WTC11 (cell line): ENCODE data around the gene MAP4. TPM values are rescaled to one million over a fixed set of nuclear protein-coding genes. Genes with fewer than 3 reads are reported as not detected.

Experiments
- ATAC-seq: fragments of 200-7000 bp; cut with Tn5 transposase; 2 replicates; pipeline ENCODE4 v1.10.0; 2021; ENCODE audit warnings: mild to moderate bottlenecking, moderate library complexity
- CTCF ChIA-PET: fragments of 300-600 bp; sonication (Branson Sonifier 250); formaldehyde crosslinking; loops from one replicate; lab custom pipeline; 2021; ENCODE audit warnings: antibody characterized with exemption; lab: Charles Lee
- POLR2A ChIA-PET: fragments of 350-600 bp; sonication (Branson Sonifier 250); formaldehyde crosslinking; loops from one replicate; lab custom pipeline; 2021; ENCODE audit warnings: antibody characterized with exemption; lab: Charles Lee
- DNase-seq: peaks from one replicate; pipeline ENCODE4 v3.0.0; 2021; ENCODE audit warnings: low spot score
- H3K27ac Mint-ChIP-seq: 2 replicates; pipeline ENCODE4 v1.8.0; 2021; ENCODE audit warnings: mixed read lengths
- H3K27me3 Mint-ChIP-seq: 2 replicates; pipeline ENCODE4 v1.8.0; 2021; ENCODE audit warnings: low read depth, mild to moderate bottlenecking, moderate library complexity, mixed read lengths
- H3K36me3 Mint-ChIP-seq: 2 replicates; pipeline ENCODE4 v1.8.0; 2021; ENCODE audit warnings: mixed read lengths
- H3K4me1 Mint-ChIP-seq: 2 replicates; pipeline ENCODE4 v1.8.0; 2022; ENCODE audit warnings: mixed read lengths
- H3K4me3 Mint-ChIP-seq: 2 replicates; pipeline ENCODE4 v1.8.0; 2021; ENCODE audit warnings: mild to moderate bottlenecking, moderate library complexity, mixed read lengths
- H3K9me3 Mint-ChIP-seq: 2 replicates; pipeline ENCODE4 v1.8.0; 2021; ENCODE audit warnings: mixed read lengths
- ATF1 ChIP-seq: sonication (generic); formaldehyde crosslinking; IDR thresholded peaks from 2 replicates; pipeline ENCODE4 v1.8.1; 2023; ENCODE audit warnings: mild to moderate bottlenecking, moderate library complexity, missing genetic modification reagents
- CTCF ChIP-seq: fragments of 200-600 bp; IDR thresholded peaks from 2 replicates; pipeline ENCODE4 v1.8.0; 2022; ENCODE audit warnings: antibody characterized with exemption
- FOXP4 ChIP-seq: sonication (generic); formaldehyde crosslinking; IDR thresholded peaks from 2 replicates; pipeline ENCODE4 v1.8.0; 2022; ENCODE audit warnings: mild to moderate bottlenecking, missing genetic modification reagents
- IRF1 ChIP-seq: sonication (generic); formaldehyde crosslinking; IDR thresholded peaks from 2 replicates; pipeline ENCODE4 v1.8.0; 2023; ENCODE audit warnings: missing genetic modification reagents
- KAT7 ChIP-seq: sonication (generic); formaldehyde crosslinking; IDR thresholded peaks from 2 replicates; pipeline ENCODE4 v1.8.1; 2023; ENCODE audit warnings: missing genetic modification reagents, mild to moderate bottlenecking, borderline replicate concordance
- MYBL2 ChIP-seq: sonication (generic); formaldehyde crosslinking; IDR thresholded peaks from 2 replicates; pipeline ENCODE4 v1.8.1; 2023; ENCODE audit warnings: mild to moderate bottlenecking, moderate library complexity, missing genetic modification reagents
- PRDM15 ChIP-seq: sonication (generic); formaldehyde crosslinking; IDR thresholded peaks from 2 replicates; pipeline ENCODE4 v1.8.0; 2022; ENCODE audit warnings: missing genetic modification reagents
- PREB ChIP-seq: sonication (generic); formaldehyde crosslinking; IDR thresholded peaks from 2 replicates; pipeline ENCODE4 v1.8.1; 2022; ENCODE audit warnings: mild to moderate bottlenecking, missing genetic modification reagents, moderate library complexity, borderline replicate concordance
- PRRX2 ChIP-seq: fragments of 250-450 bp; sonication (Bioruptor Pico); IDR thresholded peaks from 2 replicates; pipeline ENCODE4 v1.8.0; 2021; ENCODE audit warnings: mild to moderate bottlenecking
- RORB ChIP-seq: fragments of 250-450 bp; sonication (Bioruptor Pico); IDR thresholded peaks from 2 replicates; pipeline ENCODE4 v1.9.0; 2021; ENCODE audit warnings: mild to moderate bottlenecking
- SMAD3 ChIP-seq: sonication (generic); formaldehyde crosslinking; IDR thresholded peaks from 2 replicates; pipeline ENCODE4 v1.8.0; 2022; ENCODE audit warnings: missing genetic modification reagents, mild to moderate bottlenecking, borderline replicate concordance
- TEAD1 ChIP-seq: sonication (generic); formaldehyde crosslinking; IDR thresholded peaks from 2 replicates; pipeline ENCODE4 v1.8.0; 2022; ENCODE audit warnings: mild to moderate bottlenecking, missing genetic modification reagents
- USF2 ChIP-seq: sonication (generic); formaldehyde crosslinking; IDR thresholded peaks from 2 replicates; pipeline ENCODE4 v1.8.1; 2023; ENCODE audit warnings: mild to moderate bottlenecking, missing genetic modification reagents, moderate library complexity
- ZNF232 ChIP-seq: sonication (generic); formaldehyde crosslinking; IDR thresholded peaks from 2 replicates; pipeline ENCODE4 v1.8.0; 2022; ENCODE audit warnings: mild to moderate bottlenecking, missing genetic modification reagents
- ZNF532 ChIP-seq: fragments of 250-450 bp; sonication (Bioruptor Pico); IDR thresholded peaks from 2 replicates; pipeline ENCODE4 v1.9.0; 2021; ENCODE audit warnings: mild to moderate bottlenecking, borderline replicate concordance
- ZSCAN18 ChIP-seq: fragments of 250-450 bp; sonication (Bioruptor Pico); IDR thresholded peaks from 2 replicates; pipeline ENCODE4 v2.1.2; 2022; ENCODE audit warnings: mild to moderate bottlenecking, moderate library complexity
- total RNA-seq: library from RNA; stranded (reverse); gene quantifications from 3 replicates; pipeline ENCODE4 v1.2.3, GENCODE V29; 2021

Gene MAP4
- total RNA-seq, 1 experiment from 2014 or later = 199 TPM

- TF ChIP-seq ZNF532 (CRISPR knock-in tag) = no peak
- TF ChIP-seq IRF1 = no peak
- TF ChIP-seq KAT7 (CRISPR knock-in tag) = peak; percentile 58; the same call in 1 of the 2 replicates
- no peak for TF ChIP-seq ZNF232
- no peak for TF ChIP-seq RORB (CRISPR knock-in tag)
Measured at GRCh38 chr3:47824541-47825473, 191.4 kb downstream of the MAP4 start (continued).

- no peaks in the 10 kb centered on the region for H3K9me3 Mint-ChIP-seq
- no peak for TF ChIP-seq PRRX2 (CRISPR knock-in tag)
- TF ChIP-seq USF2 (CRISPR knock-in tag) = no peak
- no peak for TF ChIP-seq PRDM15
- TF ChIP-seq PREB (CRISPR knock-in tag) = no peak
- TF ChIP-seq ZSCAN18 (CRISPR knock-in tag) = no peak
- no peak for TF ChIP-seq TEAD1 (CRISPR knock-in tag)
- TF ChIP-seq CTCF = no peak
- TF ChIP-seq ATF1 = no peak
- no peak for TF ChIP-seq SMAD3 (CRISPR knock-in tag)
- TF ChIP-seq MYBL2 (CRISPR knock-in tag) = no peak
- TF ChIP-seq FOXP4 (CRISPR knock-in tag) = no peak
Measured at GRCh38 chr3:47817609-47818008, 198.6 kb downstream of the MAP4 start.

More at GRCh38 chr3:47817609-47818008, 198.6 kb downstream of the MAP4 start:
- Mint-ChIP-seq H3K27me3 (no peaks in the 10 kb centered on the region), H3K36me3 (peaks cover 50% of the 10 kb centered on the region), H3K4me3 (no peak overlapping the region), H3K27ac (no peak overlapping the region), H3K4me1 (no peaks in the 10 kb centered on the region)
- DNase-seq = no peak
- POLR2A ChIA-PET = no interaction called here
- no peak for ATAC-seq
- CTCF ChIA-PET = interaction anchor here (2.0 kb wide), 1 partner anchor 20 kb away, joined by 8 read pairs; no protein-coding TSS in a partner anchor
